HepG2 (cell line): ENCODE measurements around the gene NUBP2. TPM values are rescaled to one million over a fixed set of nuclear protein-coding genes. Genes with fewer than 3 reads are reported as not detected.

Experiments
- ATAC-seq: fragments of 200-7000 bp; cut with Tn5 transposase; 3 replicates; pipeline ENCODE4 v1.9.1; 2020; ENCODE audit warnings: mild to moderate bottlenecking, moderate library complexity
- BruUV-seq: library from RNA; stranded (reverse); fragments of 400-500 nt; replicated peaks from 2 replicates; lab custom pipeline; 2021; lab: Mats Ljungman, UMichigan
- CTCF ChIA-PET: fragments of 300-600 bp; formaldehyde crosslinking; extraction: SDS; loops from one replicate; lab custom pipeline; 2021; ENCODE audit warnings: low total read pairs, inconsistent platforms, low intra/inter-chr PET ratio; lab: Yijun Ruan, JAX
- POLR2A ChIA-PET: fragments of 350-600 bp; sonication (Branson Sonifier 250); formaldehyde crosslinking; loops from one replicate; lab custom pipeline; 2020; ENCODE audit warnings: antibody characterized with exemption, inconsistent platforms; lab: Yijun Ruan, JAX
- DNase-seq: peaks from one replicate; pipeline ENCODE4 v3.0.0-alpha.2; 2015; ENCODE audit warnings: low spot score
- FAIRE-seq: peaks from 3 replicates; lab custom pipeline; 2011; peaks lifted over from hg19 to GRCh38; lab: Jason Lieb, UNC
- H2AFZ ChIP-seq: one replicate; pipeline ENCODE4 v1.6.1; 2011; ENCODE audit warnings: low read length, inconsistent platforms
- H3K27ac ChIP-seq: fragments of 300-600 bp; 3 replicates; pipeline ENCODE4 v1.8.0; 2011; ENCODE audit warnings: mixed run types, mild to moderate bottlenecking, mixed read lengths, low read length, inconsistent platforms; ENCODE audit not compliant: insufficient read depth; ENCODE audit errors: extremely low read length
- H3K27me3 ChIP-seq, 2 experiments: fragments of 200-600 bp in 1 of 2; 2 replicates in 1 of 2; 3 replicates in 1 of 2; pipeline versions ENCODE4 v1.6.0 to v1.8.0; 2011; ENCODE audit warnings: low read length in 2 of 2, mild to moderate bottlenecking in 2 of 2, moderate library complexity in 2 of 2, inconsistent platforms in 1 of 2; ENCODE audit not compliant: insufficient read depth in 2 of 2, control insufficient read depth in 1 of 2
- H3K36me3 ChIP-seq, 2 experiments: fragments of 200-600 bp in 1 of 2; replicated peaks in 1 of 2; 2 replicates in 1 of 2; 3 replicates in 1 of 2; pipeline versions ENCODE4 v1.5.1 to v1.8.0; 2011; ENCODE audit warnings: low read length in 2 of 2, inconsistent platforms in 1 of 2; ENCODE audit not compliant: insufficient read depth in 2 of 2, control insufficient read depth in 1 of 2
- H3K4me1 ChIP-seq: 2 replicates; pipeline ENCODE4 v1.5.1; 2012; ENCODE audit warnings: low read length, inconsistent platforms; ENCODE audit not compliant: insufficient read depth
- H3K4me2 ChIP-seq: 2 replicates; pipeline ENCODE4 v1.6.0; 2011; ENCODE audit warnings: low read depth, low read length, inconsistent platforms
- H3K4me3 ChIP-seq, 3 experiments: fragments of 200-600 bp in 1 of 3; sonication (generic), shearing (Covaris generic) in 1 of 3; replicated peaks in 1 of 3; 2 replicates each; pipeline ENCODE4 v1.5.1; 2011 to 2016; ENCODE audit warnings: low read length in 3 of 3, inconsistent platforms in 2 of 3, low read depth in 2 of 3, mild to moderate bottlenecking in 2 of 3, control low read depth in 1 of 3, mixed read lengths in 1 of 3; ENCODE audit not compliant: insufficient read depth in 1 of 3
- H3K79me2 ChIP-seq: one replicate; pipeline ENCODE4 v1.6.1; 2011; ENCODE audit warnings: low read length, inconsistent platforms; ENCODE audit not compliant: insufficient read depth
- H3K9ac ChIP-seq: 2 replicates; pipeline ENCODE4 v1.6.0; 2011; ENCODE audit warnings: mild to moderate bottlenecking, low read depth, low read length, inconsistent platforms; ENCODE audit not compliant: insufficient read depth
- H3K9me3 ChIP-seq: 2 replicates; pipeline ENCODE4 v1.5.1; 2012; ENCODE audit warnings: mild to moderate bottlenecking, low read length
- H4K20me1 ChIP-seq: 2 replicates; pipeline ENCODE4 v1.6.0; 2011; ENCODE audit warnings: inconsistent platforms, mild to moderate bottlenecking, low read length, moderate library complexity; ENCODE audit not compliant: insufficient read depth
- ARNT2 ChIP-seq: sonication (generic); formaldehyde crosslinking; IDR thresholded peaks from 2 replicates; pipeline ENCODE4 v1.8.0; 2022; ENCODE audit warnings: mild to moderate bottlenecking, low read depth, missing genetic modification reagents, moderate library complexity
- ATF7 ChIP-seq, 2 experiments: fragments of 450-650 bp in 1 of 2; sonication (generic) in 1 of 2; formaldehyde crosslinking in 1 of 2; IDR thresholded peaks; 2 replicates each; pipeline versions ENCODE4 v1.4.0 to v1.6.1; 2016 to 2020; ENCODE audit warnings: antibody characterized with exemption in 1 of 2, mild to moderate bottlenecking in 1 of 2, missing genetic modification reagents in 1 of 2
- CBX1 ChIP-seq: IDR thresholded peaks from one replicate; pipeline ENCODE4 v1.6.1; 2016; ENCODE audit warnings: antibody characterized with exemption, low read depth
- GZF1 ChIP-seq: sonication (generic); formaldehyde crosslinking; IDR thresholded peaks from 2 replicates; pipeline ENCODE4 v1.5.1; 2020; ENCODE audit warnings: mild to moderate bottlenecking, missing genetic modification reagents
- JUND ChIP-seq: sonication (generic); formaldehyde crosslinking; IDR thresholded peaks from 2 replicates; pipeline ENCODE4 v1.8.0; 2022; ENCODE audit warnings: mild to moderate bottlenecking, missing genetic modification reagents
- SMARCE1 ChIP-seq: fragments of 450-650 bp; IDR thresholded peaks from 2 replicates; pipeline ENCODE4 v1.6.1; 2017; ENCODE audit warnings: borderline replicate concordance
- TOPORS ChIP-seq: sonication (generic); formaldehyde crosslinking; IDR thresholded peaks from 2 replicates; pipeline ENCODE4 v1.8.0; 2023; ENCODE audit warnings: mild to moderate bottlenecking, missing genetic modification reagents
- ZFYVE20 ChIP-seq: sonication (generic); formaldehyde crosslinking; IDR thresholded peaks from 2 replicates; pipeline ENCODE4 v1.8.0; 2023; ENCODE audit warnings: low read depth, mild to moderate bottlenecking, moderate library complexity, missing genetic modification reagents, borderline replicate concordance
- ZNF205 ChIP-seq: IDR thresholded peaks from 2 replicates; pipeline ENCODE4 v1.6.1; 2018; ENCODE audit warnings: missing biosample characterization, missing genetic modification reagents
- WGBS: methylation state at CpG from one replicate; pipeline ENCODE4 v1.1.6; 2017; ENCODE audit warnings: low lambda C conversion rate; 5-methylcytosine and 5-hydroxymethylcytosine counted together
- in situ Hi-C: cut with HindIII; loops from 2 replicates; pipeline ENCODE4 v1.10.0; 2017; ENCODE audit warnings: low pct_unique_long_range_greater_than_20kb; ENCODE audit not compliant: extremely low pct_ligation_motif_present
- intact Hi-C: fragments of 100-400 bp; cut with micrococcal nuclease; formaldehyde crosslinking; loops from one replicate; pipeline ENCODE4 v1.10.0; 2022; ENCODE audit not compliant: unreplicated experiment
- polyA plus RNA-seq, 8 experiments: library from polyadenylated mRNA; depleted of rRNA in 3 of 8; stranded (reverse) in 7 of 8; unstranded in 1 of 8; fragments of >200 nt; fragmentation: Illumina TruSeq in 4 of 8; extraction: Trizol in 4 of 8; gene quantifications; 2 replicates each; pipeline versions ENCODE4 v1.2.1 to v1.2.3, GENCODE V29; 2011 to 2016; ENCODE audit warnings: low read depth in 4 of 8, missing spikeins in 1 of 8, mixed read lengths in 1 of 8; ENCODE audit not compliant: insufficient read depth in 1 of 8
- total RNA-seq, 5 experiments: library from RNA; depleted of rRNA; stranded (reverse); fragments of >200 nt; fragmentation: Illumina TruSeq; extraction: Trizol; gene quantifications; 2 replicates each; pipeline ENCODE4 v1.2.3, GENCODE V29; 2016; ENCODE audit warnings: low read depth in 1 of 5

NUBP2 gene
- total and polyA plus RNA-seq, 2 of the 13 experiments (the other 11 are each of a cell fraction or from before 2014, with no cell fraction given) = 25.7 to 61.5 TPM

DNA sequence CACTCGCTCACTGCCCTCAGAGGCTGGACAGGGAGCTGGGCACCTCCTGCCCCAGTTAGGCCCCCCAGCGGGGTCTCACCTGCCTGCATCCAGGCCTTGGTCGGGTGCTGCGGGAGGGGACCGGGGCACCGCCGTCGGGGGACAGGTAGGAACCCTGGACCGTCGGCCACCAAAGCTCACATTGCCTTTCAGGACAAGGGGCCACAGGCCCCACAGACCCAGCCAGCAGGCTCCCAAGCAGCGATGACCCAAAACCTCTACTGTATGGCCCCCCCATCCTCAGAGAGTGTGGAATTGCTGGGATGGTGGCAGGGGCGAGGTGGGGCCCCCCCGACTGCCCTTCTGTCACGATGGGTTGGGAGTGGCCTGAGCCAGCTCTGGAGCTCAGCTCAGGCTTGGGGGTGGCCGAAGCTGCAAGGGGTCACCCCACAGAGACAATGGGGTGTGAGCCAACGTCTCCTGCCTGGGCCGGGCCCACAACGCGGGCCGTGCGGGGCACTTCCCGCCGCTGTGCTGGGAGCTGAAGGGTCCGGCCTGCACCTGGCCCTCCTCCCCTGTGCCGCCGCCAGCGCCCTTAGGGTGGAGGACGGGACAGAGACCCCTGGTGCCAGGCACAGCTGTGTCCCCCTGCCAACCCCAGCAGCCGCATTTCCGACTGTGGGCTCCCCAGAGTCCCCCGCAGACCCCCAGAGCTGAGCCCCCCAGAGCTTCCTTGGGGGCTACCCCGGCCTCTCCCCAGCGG lies 10.2 kb downstream of the NUBP2 start:
- DNase-seq = no peak
- Histone ChIP-seq H3K36me3 (0 out of 5 replicates have a peak, but pooled peaks cover 1 to 4% of the 10 kb centered on the region in 2 experiments), H3K27ac (peak overlapping the region; percentile 65), H4K20me1 (no peaks in the 10 kb centered on the region), H3K4me3 (peak overlapping the region in 1 of 3 experiments; percentile 75; a peak in 1 of 6 replicates), H3K79me2 (no peaks in the 10 kb centered on the region), H3K4me1 (peaks cover 25% of the 10 kb centered on the region), H3K4me2 (0 out of 2 replicates have a peak overlapping the region, but pooled peaks have one; percentile 92), H3K27me3 (no peaks in the 10 kb centered on the region), H2AFZ (no peak overlapping the region), H3K9me3 (peaks cover 8% of the 10 kb centered on the region), H3K9ac (no peak overlapping the region)
- TF ChIP-seq SMARCE1 (no peak), ZFYVE20 (CRISPR knock-in tag) (no peak), ZNF205 (CRISPR knock-in tag) (no peak), GZF1 (no peak), CBX1 (no peak), ARNT2 (no peak), ATF7 (IDR thresholded peaks at IDR 0.05) (no peak), ATF7 (CRISPR knock-in tag; IDR thresholded peaks at IDR 0.05) (no peak), JUND (CRISPR knock-in tag) (no peak), TOPORS (no peak)
- intact Hi-C loops = no loop called here
- BruUV-seq = no TSS peak
- no peak for FAIRE-seq
- ATAC-seq = no peak
- ChIA-PET CTCF (interaction anchor here (1.7 kb wide), 1 partner anchor 20 kb away, joined by 4 read pairs; no protein-coding TSS in a partner anchor), POLR2A (interaction anchor here (1.2 to 5.5 kb wide), 7 partner anchors 10 to 150 kb away, joined by 3 to 57 read pairs (median 4); partner anchors contain the start of genes EME2, MRPS34, MSRB1 and NUBP2)
- in situ Hi-C loops = no loop called here
- WGBS = 91% methylated on average over 9 of the region's 33 CpGs
